GM21717 (cell line): ENCODE measurements around the gene FZD8.

ENCODE experiments used
- ATAC-seq: cut with Tn5 transposase; IDR thresholded peaks from one replicate; pipeline ENCODE4 v1.9.1; 2021; ENCODE audit warnings: mild to moderate bottlenecking, moderate library complexity; ENCODE audit not compliant: unreplicated experiment

The FZD8 gene

GRCh38 chr10:35607475-35608327, 34.4 kb downstream of the FZD8 start:
- ATAC-seq, result no peak

DNA sequence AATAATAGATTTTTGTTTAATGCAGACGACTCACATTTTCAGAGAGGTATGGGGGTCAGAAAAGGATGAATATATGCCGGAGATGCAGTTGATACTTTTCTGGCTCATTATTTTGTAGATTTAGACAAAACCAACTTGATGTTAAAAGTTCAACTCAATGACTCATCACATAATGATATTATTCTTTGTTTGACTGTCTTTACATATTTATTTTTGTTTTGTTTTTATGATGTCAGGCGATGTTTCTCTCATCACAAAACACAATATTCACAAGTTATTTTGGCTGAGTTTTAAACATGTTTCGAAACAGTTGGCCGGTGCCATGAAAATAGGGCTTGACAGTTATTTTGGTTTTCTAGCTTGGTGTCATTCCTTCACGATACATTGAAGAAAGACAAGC, 35.7 kb downstream of the FZD8 start:
- no peak for ATAC-seq

- ATAC-seq, result no peak
Observed at GRCh38 chr10:35605191-35605590, 36.9 kb downstream of the FZD8 start, which contains the start of gene GJD4. TSS of gene GJD4 (plus strand) at chr10:35605341. CDS start at chr10:35605568, 227 bp downstream.

- no peak for ATAC-seq
Observed at GRCh38 chr10:35600193-35600592, 41.9 kb downstream of the FZD8 start.

DNA sequence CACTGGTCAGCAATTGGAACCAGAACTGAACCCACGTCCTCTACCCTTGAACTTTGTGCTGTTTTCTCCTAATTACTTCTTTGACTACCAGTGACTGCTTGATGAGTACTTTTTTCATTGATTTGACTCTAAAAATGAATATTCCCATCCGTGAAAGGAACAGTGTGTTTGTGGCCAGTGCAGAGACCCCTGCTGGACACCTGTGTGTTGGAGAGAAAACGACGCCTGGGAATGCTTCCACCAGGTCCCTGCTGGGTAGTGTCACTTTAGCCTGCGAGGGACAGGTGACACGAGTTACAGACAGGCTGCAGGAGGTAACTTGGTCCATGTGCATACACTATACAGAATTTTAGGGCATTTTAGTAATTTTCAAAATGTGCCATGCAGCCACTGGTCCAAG, 43.7 kb downstream of the FZD8 start:
- no peak for ATAC-seq

- no peak for ATAC-seq
Observed at GRCh38 chr10:35595106-35595505, 47.0 kb downstream of the FZD8 start.

DNA sequence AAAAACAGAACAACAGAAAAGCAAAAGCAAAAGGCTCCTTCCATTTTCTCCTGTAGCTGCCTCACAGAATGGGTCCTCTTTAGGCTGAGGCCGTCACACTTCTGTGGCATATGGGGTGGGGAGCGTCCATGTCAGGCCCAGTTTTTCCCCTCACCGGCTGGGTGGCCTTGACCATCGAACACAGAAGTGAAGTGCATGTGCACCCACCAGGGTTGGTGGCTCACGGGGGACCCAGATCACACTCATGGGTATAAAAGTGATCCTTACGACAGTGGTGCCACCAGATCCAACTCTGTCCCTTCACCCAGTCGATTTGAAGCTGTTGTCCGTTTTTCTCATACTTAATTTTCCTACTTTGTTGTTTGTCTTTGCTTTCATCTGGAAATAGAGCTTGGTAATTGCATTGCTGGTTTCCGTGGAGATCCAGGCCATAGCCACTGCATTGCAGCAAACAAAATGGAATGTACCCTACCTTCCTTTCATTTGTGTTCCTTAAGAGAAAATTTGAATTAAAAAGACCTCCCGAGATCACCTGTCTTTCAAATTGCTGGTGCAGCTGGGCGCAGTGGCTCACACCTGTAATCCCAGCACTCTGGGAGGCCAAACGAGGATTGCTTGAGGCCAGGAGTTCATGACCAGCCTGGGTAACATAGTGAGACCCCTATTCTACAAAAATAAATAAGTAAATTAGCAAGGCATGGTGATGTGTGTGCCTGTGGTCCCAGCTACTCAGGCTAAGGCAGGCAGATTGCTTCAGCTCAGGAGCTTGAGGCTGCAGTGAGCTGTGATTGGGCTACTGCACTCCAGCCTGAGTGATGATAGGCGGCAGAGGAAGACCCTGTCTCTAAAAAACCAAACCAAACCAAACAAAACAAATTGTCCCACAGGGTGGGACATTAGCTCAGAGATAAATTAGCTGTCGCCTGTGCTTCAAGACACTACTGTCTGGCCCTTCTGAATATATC, 47.7 kb downstream of the FZD8 start:
- ATAC-seq, result no peak

- ATAC-seq, result no peak
Observed at GRCh38 chr10:35592441-35592840, 49.7 kb downstream of the FZD8 start.

- ATAC-seq, result no peak
Observed at GRCh38 chr10:35588836-35589235, 53.3 kb downstream of the FZD8 start.
